T-cell (primary cell): Measurements from ENCODE around the gene SALL4. TPM values are rescaled to one million over a fixed set of nuclear protein-coding genes. Genes with fewer than 3 reads are reported as not detected.
A peak's percentile ranks its signal among the peaks of the same experiment; 100 is the strongest.

ENCODE experiments used
- ATAC-seq, 4 experiments: fragments of 200-7000 bp in 3 of 4; fragments of 150-1000 bp in 1 of 4; cut with Tn5 transposase; replicated peaks in 1 of 4; 1 replicate in 3 of 4; 2 replicates in 1 of 4; pipeline ENCODE4 v1.10.0; 2021; ENCODE audit warnings: moderate library complexity in 3 of 4, mild to moderate bottlenecking in 2 of 4, moderate number of reproducible peaks in 1 of 4
- CTCF ChIA-PET, 2 donors: fragments of 300-600 bp; sonication (Branson Sonifier 250); formaldehyde crosslinking; loops; one replicate each; lab custom pipeline; 2022; ENCODE audit warnings: antibody characterized with exemption in 2 of 2; lab: Charles Lee
- POLR2A ChIA-PET, 2 donors: fragments of 300-600 bp; sonication (Branson Sonifier 250); formaldehyde crosslinking; loops; one replicate each; lab custom pipeline; 2022; ENCODE audit warnings: antibody characterized with exemption in 2 of 2; lab: Charles Lee
- DNase-seq, 35 experiments: peaks; one replicate each; pipeline versions ENCODE4 v3.0.0 to v3.0.0-alpha.2; 2013 to 2023
- H3K27ac ChIP-seq: one replicate; pipeline ENCODE4 v1.5.1; 2013; ENCODE audit warnings: low read length
- H3K27me3 ChIP-seq, 2 experiments: replicated peaks in 1 of 2; 1 replicate in 1 of 2; 2 replicates in 1 of 2; pipeline versions ENCODE4 v1.6.1 to v1.7.0; 2013; ENCODE audit warnings: low read length in 1 of 2, mixed read lengths in 1 of 2; ENCODE audit not compliant: control insufficient read depth in 2 of 2, insufficient read depth in 2 of 2; ENCODE audit errors: extremely low read depth in 1 of 2
- H3K36me3 ChIP-seq, 2 donors: 1 replicate in 1 of 2; 2 replicates in 1 of 2; pipeline versions ENCODE4 v1.6.1 to v1.7.0; 2013; ENCODE audit warnings: low read length in 1 of 2; ENCODE audit not compliant: control insufficient read depth in 2 of 2, insufficient read depth in 1 of 2; ENCODE audit errors: extremely low read depth in 1 of 2
- H3K4me1 ChIP-seq, 2 experiments: 1 replicate in 1 of 2; 2 replicates in 1 of 2; pipeline versions ENCODE4 v1.6.1 to v1.7.0; 2013; ENCODE audit warnings: low read length in 2 of 2, mixed read lengths in 1 of 2; ENCODE audit not compliant: insufficient read depth in 2 of 2, control insufficient read depth in 1 of 2; ENCODE audit errors: extremely low read depth in 1 of 2
- H3K4me3 ChIP-seq, 2 donors: 1 replicate in 1 of 2; 2 replicates in 1 of 2; pipeline versions ENCODE4 v1.5.1 to v1.7.0; 2013; ENCODE audit warnings: mild to moderate bottlenecking in 2 of 2, low read length in 1 of 2, moderate library complexity in 1 of 2; ENCODE audit not compliant: control insufficient read depth in 1 of 2; ENCODE audit errors: extremely low read depth in 1 of 2
- H3K9me3 ChIP-seq: 2 replicates; pipeline ENCODE4 v1.7.0; 2013
- H3K27ac Mint-ChIP-seq, 2 donors: one replicate each; pipeline ENCODE4 v1.8.0; 2020 to 2021; ENCODE audit warnings: mild to moderate bottlenecking in 2 of 2, mixed read lengths in 2 of 2
- H3K27me3 Mint-ChIP-seq, 2 donors: one replicate each; pipeline ENCODE4 v1.8.0; 2021 to 2022; ENCODE audit warnings: mixed read lengths in 2 of 2
- H3K36me3 Mint-ChIP-seq: one replicate; pipeline ENCODE4 v1.8.0; 2021; ENCODE audit warnings: mixed read lengths
- H3K4me1 Mint-ChIP-seq, 3 donors: one replicate each; pipeline ENCODE4 v1.8.0; 2020 to 2022; ENCODE audit warnings: mixed read lengths in 3 of 3, mild to moderate bottlenecking in 1 of 3
- H3K4me3 Mint-ChIP-seq, 3 donors: one replicate each; pipeline ENCODE4 v1.8.0; 2020 to 2022; ENCODE audit warnings: mild to moderate bottlenecking in 3 of 3, mixed read lengths in 3 of 3, moderate library complexity in 3 of 3
- H3K9me3 Mint-ChIP-seq, 3 donors: one replicate each; pipeline ENCODE4 v1.8.0; 2020 to 2022; ENCODE audit warnings: mixed read lengths in 3 of 3
- WGBS: methylation state at CpG from one replicate; pipeline ENCODE4 v1.1.5; 2013; ENCODE audit warnings: missing lambda C conversion rate; ENCODE audit not compliant: insufficient coverage; 5-methylcytosine and 5-hydroxymethylcytosine counted together
- total RNA-seq, 35 experiments: library from RNA in 6 of 35; stranded (reverse) in 6 of 35; fragments of 120-200 nt in 1 of 35; gene quantifications; one replicate each; pipeline versions ENCODE4 v1.2.1 to v1.2.4 and lab custom pipeline; 2013 to 2026

The SALL4 gene
- total RNA-seq (under 1 TPM in 4 of 5 donors, not detected in 1; 0.13 to 0.48 (median 0.37) TPM), total RNA-seq (lab: John Stamatoyannopoulos, UW) (0 to 0.34 (median 0.07) reads per million in 29 experiments)
- 0.07 TPM for total RNA-seq (2013)

- H3K36me3 ChIP-seq, result no peaks in the 10 kb centered on the region
- Mint-ChIP-seq H3K27me3 (peaks cover 42 to 67% of the 10 kb centered on the region in 2 donors), H3K4me1 (peaks cover 0 to 20% (median 13%) of the 10 kb centered on the region in 3 donors), H3K36me3 (no peaks in the 10 kb centered on the region), H3K9me3 (no peaks in the 10 kb centered on the region), H3K4me3 (peak within 1 kb of the TSS in 1 of 3 donors; percentile 63), H3K27ac (no peak within 1 kb of the TSS)
- H3K27ac ChIP-seq, result no peak within 1 kb of the TSS
- H3K4me1 ChIP-seq, result peaks cover 0 to 19% of the 10 kb centered on the region in 2 experiments
- ATAC-seq, result no peak
- 46% methylated on average over 27 of the region's 44 CpGs for WGBS
- no peak for DNase-seq
- H3K27me3 ChIP-seq, result peaks cover 2 to 39% of the 10 kb centered on the region in 2 experiments
- ChIA-PET CTCF (no interaction called here), POLR2A (no interaction called here)
- H3K9me3 ChIP-seq, result no peaks in the 10 kb centered on the region
- no peak within 1 kb of the TSS for H3K4me3 ChIP-seq
These were observed at the start of gene SALL4 for GRCh38 chr20:51802170-51802751. Gene SALL4 (minus strand): TSS chr20:51802521. CDS start chr20:51802408, 113 bp downstream.

DNA sequence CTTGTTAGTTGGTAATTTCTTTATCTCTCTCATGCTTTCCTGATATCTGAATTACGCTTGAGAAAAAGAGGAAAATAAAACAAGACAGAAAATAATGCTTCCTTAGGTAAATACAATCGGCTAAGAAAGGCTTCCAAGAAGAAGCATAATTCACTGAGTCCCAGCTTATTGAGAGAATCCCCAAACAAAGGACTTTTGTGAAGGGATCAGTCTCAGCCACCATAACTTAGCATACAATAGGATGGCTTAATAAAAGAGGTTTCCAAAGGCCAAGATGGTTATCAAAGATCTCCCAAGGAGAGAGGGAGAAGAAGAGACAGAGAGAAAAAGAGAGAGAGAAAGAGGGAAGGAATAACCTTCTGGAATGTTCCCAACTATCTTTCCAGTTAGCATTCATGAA is 46.0 kb upstream of the SALL4 start:
- Mint-ChIP-seq H3K4me3 (no peak overlapping the region), H3K4me1 (no peaks in the 10 kb centered on the region), H3K9me3 (no peaks in the 10 kb centered on the region), H3K27ac (no peak overlapping the region), H3K36me3 (no peaks in the 10 kb centered on the region), H3K27me3 (peaks cover 3 to 4% of the 10 kb centered on the region in 2 donors)
- ATAC-seq (no peak), DNase-seq (no peak)
- no peaks in the 10 kb centered on the region for H3K9me3 ChIP-seq
- no CpG with 5 or more reads among the region's 2 CpGs for WGBS
- ChIA-PET CTCF (no interaction called here), POLR2A (no interaction called here)
- no peaks in the 10 kb centered on the region for H3K36me3 ChIP-seq
- no peak overlapping the region for H3K4me3 ChIP-seq
- no peak overlapping the region for H3K27ac ChIP-seq
- H3K27me3 ChIP-seq, result peaks cover 0 to 4% of the 10 kb centered on the region in 2 experiments
- no peaks in the 10 kb centered on the region for H3K4me1 ChIP-seq

- Mint-ChIP-seq H3K4me1 (no peaks in the 10 kb centered on the region), H3K4me3 (no peak overlapping the region), H3K9me3 (no peaks in the 10 kb centered on the region), H3K36me3 (no peaks in the 10 kb centered on the region), H3K27me3 (peaks cover 8 to 9% of the 10 kb centered on the region in 2 donors), H3K27ac (no peak overlapping the region)
- H3K4me3 ChIP-seq, result no peak overlapping the region
- no peak for ATAC-seq
- H3K9me3 ChIP-seq, result no peaks in the 10 kb centered on the region
- DNase-seq, result no peak
- no peaks in the 10 kb centered on the region for H3K36me3 ChIP-seq
- peaks cover 0 to 13% of the 10 kb centered on the region in 2 experiments for H3K27me3 ChIP-seq
- 86% methylated on average over 3 of the region's 5 CpGs for WGBS
- H3K4me1 ChIP-seq, result no peaks in the 10 kb centered on the region
- ChIA-PET CTCF (no interaction called here), POLR2A (no interaction called here)
- no peak overlapping the region for H3K27ac ChIP-seq
These were observed 38.5 kb upstream of the SALL4 start for GRCh38 chr20:51840865-51841264.

DNA sequence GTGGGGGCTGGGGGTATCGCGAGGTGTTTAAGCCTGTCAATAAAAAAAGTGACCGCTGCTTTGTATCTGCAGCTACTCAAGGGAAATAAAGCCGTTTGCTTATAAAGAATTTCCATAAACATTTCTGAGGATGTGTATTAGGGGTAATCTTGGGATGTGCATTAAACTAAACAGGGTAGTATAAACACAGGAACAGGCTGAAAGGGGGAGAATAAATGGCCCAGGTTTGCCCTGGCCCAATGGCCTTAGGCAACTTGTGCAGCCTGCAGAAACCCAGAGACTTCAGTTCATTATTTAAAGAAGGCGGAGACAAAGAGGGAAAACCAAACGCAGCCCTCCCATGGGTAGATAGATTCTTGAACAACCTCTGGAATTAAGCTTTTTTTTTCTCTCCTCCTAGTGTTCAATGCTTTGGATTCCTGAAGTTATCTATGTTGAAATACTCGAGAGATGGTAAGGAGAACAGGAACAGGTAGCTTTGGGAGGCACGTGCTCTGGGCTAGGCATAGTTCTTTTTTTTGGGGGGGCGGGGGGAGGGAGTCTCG is 35.6 kb upstream of the SALL4 start:
- ATAC-seq, result no peak
- ChIA-PET CTCF (no interaction called here), POLR2A (no interaction called here)
- DNase-seq, result no peak
- H3K27ac Mint-ChIP-seq, result no peak overlapping the region
- no peak overlapping the region for H3K27ac ChIP-seq
- H3K4me3 Mint-ChIP-seq, result no peak overlapping the region
- peaks cover 5 to 6% of the 10 kb centered on the region in 2 donors for H3K27me3 Mint-ChIP-seq
- no CpG with 5 or more reads among the region's 10 CpGs for WGBS
- H3K9me3 Mint-ChIP-seq, result no peaks in the 10 kb centered on the region
- peaks cover 0 to 7% of the 10 kb centered on the region in 2 experiments for H3K27me3 ChIP-seq
- H3K4me1 Mint-ChIP-seq, result no peaks in the 10 kb centered on the region
- H3K9me3 ChIP-seq, result no peaks in the 10 kb centered on the region
- no peak overlapping the region for H3K4me3 ChIP-seq
- no peaks in the 10 kb centered on the region for H3K36me3 ChIP-seq
- no peaks in the 10 kb centered on the region for H3K36me3 Mint-ChIP-seq
- no peaks in the 10 kb centered on the region for H3K4me1 ChIP-seq

DNA sequence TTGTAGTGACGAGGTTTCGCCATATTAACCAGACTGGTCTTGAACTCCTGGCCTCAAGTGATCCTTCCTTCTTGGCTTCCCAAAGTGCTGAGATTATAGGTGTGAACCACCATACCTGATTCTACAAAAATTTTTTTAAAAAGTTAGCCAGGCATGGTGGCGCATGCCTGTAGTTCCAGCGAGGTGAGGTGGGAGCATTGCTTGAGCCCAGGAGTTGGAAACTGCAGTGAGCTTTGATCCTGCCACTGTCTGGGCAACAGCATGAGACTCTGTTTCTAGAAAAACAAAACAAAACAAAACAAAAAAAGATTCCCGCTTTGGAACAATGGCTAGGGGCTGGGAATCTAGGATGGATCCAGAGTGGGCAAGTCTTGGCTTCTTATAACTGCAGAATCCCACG is 35.1 kb upstream of the SALL4 start:
- Histone ChIP-seq H3K4me3 (no peak overlapping the region), H3K9me3 (no peaks in the 10 kb centered on the region), H3K4me1 (no peaks in the 10 kb centered on the region), H3K36me3 (no peaks in the 10 kb centered on the region), H3K27me3 (peaks cover 0 to 6% of the 10 kb centered on the region in 2 experiments), H3K27ac (no peak overlapping the region)
- Mint-ChIP-seq H3K4me3 (no peak overlapping the region), H3K27me3 (peaks cover 3 to 5% of the 10 kb centered on the region in 2 donors), H3K27ac (no peak overlapping the region), H3K36me3 (no peaks in the 10 kb centered on the region), H3K4me1 (no peaks in the 10 kb centered on the region), H3K9me3 (no peaks in the 10 kb centered on the region)
- DNase-seq (no peak), ATAC-seq (no peak)
- WGBS, result 67% methylated on average over 2 of the region's 6 CpGs
- ChIA-PET CTCF (no interaction called here), POLR2A (no interaction called here)

GRCh38 chr20:51833326-51833725 is 31.0 kb upstream of the SALL4 start:
- no peaks in the 10 kb centered on the region for H3K27me3 ChIP-seq
- ATAC-seq (no peak), DNase-seq (no peak)
- Mint-ChIP-seq H3K27ac (no peak overlapping the region), H3K4me3 (no peak overlapping the region), H3K36me3 (no peaks in the 10 kb centered on the region), H3K9me3 (no peaks in the 10 kb centered on the region), H3K27me3 (peaks cover 3% of the 10 kb centered on the region in 2 donors), H3K4me1 (no peaks in the 10 kb centered on the region)
- no peak overlapping the region for H3K4me3 ChIP-seq
- WGBS, result no CpG with 5 or more reads among the region's 6 CpGs
- H3K27ac ChIP-seq, result no peak overlapping the region
- ChIA-PET CTCF (no interaction called here), POLR2A (no interaction called here)
- no peaks in the 10 kb centered on the region for H3K9me3 ChIP-seq
- H3K4me1 ChIP-seq, result no peaks in the 10 kb centered on the region
- no peaks in the 10 kb centered on the region for H3K36me3 ChIP-seq
